ENCODE data around the gene KCNQ1OT1.

KCNQ1OT1 gene

GRCh38 chr11:2587132-2587930 lies 112.5 kb downstream of the KCNQ1OT1 start:
- Histone ChIP-seq H3K4me1 (ENCODE audit: insufficient read depth, low read length, severe bottlenecking) (no peaks in the 10 kb centered on the region), H3K36me3 (ENCODE audit: insufficient read depth, low read length) (no peaks in the 10 kb centered on the region), H3K79me2 (ENCODE audit: insufficient read depth, low read length) (no peaks in the 10 kb centered on the region), H3K4me2 (ENCODE audit: low read length) (no peak overlapping the region), H3K9me3 (ENCODE audit: low read length) (no peaks in the 10 kb centered on the region), H2AFZ (ENCODE audit: low read length) (no peak overlapping the region), H3K9ac (ENCODE audit: low read length) (no peak overlapping the region), H3K9me2 (ENCODE audit: low read depth, low read length) (no peaks in the 10 kb centered on the region), H4K20me1 (ENCODE audit: insufficient read depth, low read length) (no peaks in the 10 kb centered on the region), H3K27ac (ENCODE audit: low read depth, low read length, poor library complexity, severe bottlenecking) (no peak overlapping the region), H3K4me3 (ENCODE audit: low read depth, low read length, poor library complexity, severe bottlenecking) (no peak overlapping the region), H3K27me3 (ENCODE audit: insufficient read depth, low read length) (0 out of 2 replicates have a peak, but pooled peaks cover 3% of the 10 kb centered on the region), H3F3A (ENCODE audit: insufficient read depth, low read length) (no peaks in the 10 kb centered on the region)
- no peak for TF ChIP-seq CTCF (IDR thresholded peaks at IDR 0.05; ENCODE audit: low read length)
- TF ChIP-seq EZH2 (IDR thresholded peaks at IDR 0.05; ENCODE audit: borderline replicate concordance, low read length): no peak

- Histone ChIP-seq H3K27me3 (ENCODE audit: insufficient read depth, low read length) (0 out of 2 replicates have a peak, but pooled peaks cover 3% of the 10 kb centered on the region), H4K20me1 (ENCODE audit: insufficient read depth, low read length) (no peaks in the 10 kb centered on the region), H3K4me3 (ENCODE audit: low read depth, low read length, poor library complexity, severe bottlenecking) (no peak overlapping the region), H3K9me2 (ENCODE audit: low read depth, low read length) (no peaks in the 10 kb centered on the region), H2AFZ (ENCODE audit: low read length) (no peak overlapping the region), H3K9me3 (ENCODE audit: low read length) (no peaks in the 10 kb centered on the region), H3K4me1 (ENCODE audit: insufficient read depth, low read length, severe bottlenecking) (no peaks in the 10 kb centered on the region), H3F3A (ENCODE audit: insufficient read depth, low read length) (no peaks in the 10 kb centered on the region), H3K79me2 (ENCODE audit: insufficient read depth, low read length) (no peaks in the 10 kb centered on the region), H3K9ac (ENCODE audit: low read length) (no peak overlapping the region), H3K36me3 (ENCODE audit: insufficient read depth, low read length) (no peaks in the 10 kb centered on the region), H3K27ac (ENCODE audit: low read depth, low read length, poor library complexity, severe bottlenecking) (no peak overlapping the region), H3K4me2 (ENCODE audit: low read length) (no peak overlapping the region)
- TF ChIP-seq CTCF (IDR thresholded peaks at IDR 0.05; ENCODE audit: low read length) (no peak), EZH2 (IDR thresholded peaks at IDR 0.05; ENCODE audit: borderline replicate concordance, low read length) (no peak)
These were observed 113.0 kb downstream of the KCNQ1OT1 start for GRCh38 chr11:2586793-2587131.

GRCh38 chr11:2586087-2586792 lies 113.6 kb downstream of the KCNQ1OT1 start:
- no peak overlapping the region for H3K4me2 ChIP-seq (ENCODE audit: low read length)
- no peaks in the 10 kb centered on the region for H3K4me1 ChIP-seq (ENCODE audit: insufficient read depth, low read length, severe bottlenecking)
- no peaks in the 10 kb centered on the region for H4K20me1 ChIP-seq (ENCODE audit: insufficient read depth, low read length)
- no peak overlapping the region for H2AFZ ChIP-seq (ENCODE audit: low read length)
- H3K9me3 ChIP-seq (ENCODE audit: low read length): no peaks in the 10 kb centered on the region
- no peak overlapping the region for H3K4me3 ChIP-seq (ENCODE audit: low read depth, low read length, poor library complexity, severe bottlenecking)
- no peaks in the 10 kb centered on the region for H3K79me2 ChIP-seq (ENCODE audit: insufficient read depth, low read length)
- H3K9ac ChIP-seq (ENCODE audit: low read length): no peak overlapping the region
- no peaks in the 10 kb centered on the region for H3K9me2 ChIP-seq (ENCODE audit: low read depth, low read length)
- 0 out of 2 replicates have a peak, but pooled peaks cover 3% of the 10 kb centered on the region for H3K27me3 ChIP-seq (ENCODE audit: insufficient read depth, low read length)
- no peaks in the 10 kb centered on the region for H3K36me3 ChIP-seq (ENCODE audit: insufficient read depth, low read length)
- no peak for TF ChIP-seq CTCF (IDR thresholded peaks at IDR 0.05; ENCODE audit: low read length)
- no peak for TF ChIP-seq EZH2 (IDR thresholded peaks at IDR 0.05; ENCODE audit: borderline replicate concordance, low read length)
- no peaks in the 10 kb centered on the region for H3F3A ChIP-seq (ENCODE audit: insufficient read depth, low read length)
- no peak overlapping the region for H3K27ac ChIP-seq (ENCODE audit: low read depth, low read length, poor library complexity, severe bottlenecking)

All from OCI-LY1 (cell line).